NT2/D1 (cell line): ENCODE data around the gene SMIM22.

Experiments used
- DNase-seq: peaks from one replicate; pipeline ENCODE4 v3.0.0-alpha.2; 2011; ENCODE audit warnings: low read depth, low spot score
- H3K27me3 ChIP-seq: 2 replicates; pipeline ENCODE4 v1.6.0; 2011; ENCODE audit warnings: mild to moderate bottlenecking; ENCODE audit not compliant: insufficient read length, insufficient read depth
- H3K36me3 ChIP-seq: 2 replicates; pipeline ENCODE4 v1.6.1; 2011; ENCODE audit warnings: mild to moderate bottlenecking, low read length, mixed read lengths; ENCODE audit not compliant: insufficient read depth, insufficient read length
- H3K4me1 ChIP-seq: 2 replicates; pipeline ENCODE4 v1.5.1; 2011; ENCODE audit not compliant: insufficient read depth, insufficient read length
- H3K4me3 ChIP-seq: 2 replicates; pipeline ENCODE4 v1.5.1; 2011; ENCODE audit warnings: low read depth; ENCODE audit not compliant: insufficient read length
- H3K9ac ChIP-seq: 2 replicates; pipeline ENCODE4 v1.6.0; 2011; ENCODE audit warnings: low read depth; ENCODE audit not compliant: insufficient read length
- H3K9me3 ChIP-seq: 2 replicates; pipeline ENCODE4 v1.5.1; 2011; ENCODE audit warnings: mild to moderate bottlenecking, low read length; ENCODE audit not compliant: insufficient read depth
- SUZ12 ChIP-seq: IDR thresholded peaks from 2 replicates; pipeline ENCODE4 v1.6.1; 2011; ENCODE audit not compliant: insufficient read length, insufficient read depth; ENCODE audit errors: extremely low read depth
- YY1 ChIP-seq: IDR thresholded peaks from 2 replicates; pipeline ENCODE4 v1.6.1; 2011; ENCODE audit not compliant: insufficient read length, insufficient read depth
- ZNF274 ChIP-seq: IDR thresholded peaks from 2 replicates; pipeline ENCODE4 v1.6.1; 2011; ENCODE audit warnings: mild to moderate bottlenecking, low read depth, low read length

SMIM22 gene

GRCh38 chr16:4752351-4753100 lies 42.6 kb upstream of the SMIM22 start:
- TF ChIP-seq ZNF274 (no peak), YY1 (no peak), SUZ12 (no peak)
- H3K4me1 ChIP-seq = no peaks in the 10 kb centered on the region
- DNase-seq = no peak
- peaks cover 77% of the 10 kb centered on the region for H3K36me3 ChIP-seq
- H3K4me3 ChIP-seq = no peak overlapping the region
- no peak overlapping the region for H3K9ac ChIP-seq
- H3K9me3 ChIP-seq = peaks cover 7% of the 10 kb centered on the region; the same call in 1 of the 2 replicates
- H3K27me3 ChIP-seq = no peaks in the 10 kb centered on the region

- Histone ChIP-seq H3K9ac (no peak overlapping the region), H3K9me3 (peaks cover 7% of the 10 kb centered on the region; the same call in 1 of the 2 replicates), H3K36me3 (peaks cover 83% of the 10 kb centered on the region), H3K4me3 (no peak overlapping the region), H3K27me3 (no peaks in the 10 kb centered on the region), H3K4me1 (no peaks in the 10 kb centered on the region)
- TF ChIP-seq ZNF274 = no peak
- no peak for TF ChIP-seq SUZ12
- TF ChIP-seq YY1 = no peak
- no peak for DNase-seq
Measured at GRCh38 chr16:4753227-4753626, 41.9 kb upstream of the SMIM22 start.

- Histone ChIP-seq H3K9me3 (peaks cover 7% of the 10 kb centered on the region; the same call in 1 of the 2 replicates), H3K9ac (no peak overlapping the region), H3K4me1 (no peaks in the 10 kb centered on the region), H3K36me3 (peaks cover 81% of the 10 kb centered on the region), H3K4me3 (no peak overlapping the region), H3K27me3 (no peaks in the 10 kb centered on the region)
- TF ChIP-seq SUZ12 = no peak
- TF ChIP-seq ZNF274 = no peak
- TF ChIP-seq YY1 = no peak
- no peak for DNase-seq
Measured at GRCh38 chr16:4754865-4755264, 40.3 kb upstream of the SMIM22 start.

- Histone ChIP-seq H3K4me3 (no peak overlapping the region), H3K4me1 (no peaks in the 10 kb centered on the region), H3K27me3 (no peaks in the 10 kb centered on the region), H3K36me3 (peaks cover 84% of the 10 kb centered on the region), H3K9ac (no peak overlapping the region), H3K9me3 (peaks cover 7% of the 10 kb centered on the region; the same call in 1 of the 2 replicates)
- TF ChIP-seq ZNF274 (no peak), YY1 (no peak), SUZ12 (no peak)
- DNase-seq = no peak
Measured at GRCh38 chr16:4755687-4756086, 39.5 kb upstream of the SMIM22 start.

GRCh38 chr16:4760221-4760910 lies 34.8 kb upstream of the SMIM22 start:
- no peak for DNase-seq
- no peak overlapping the region for H3K9ac ChIP-seq
- peaks cover 4% of the 10 kb centered on the region; the same call in 1 of the 2 replicates for H3K9me3 ChIP-seq
- no peaks in the 10 kb centered on the region for H3K27me3 ChIP-seq
- no peak overlapping the region for H3K4me3 ChIP-seq
- no peaks in the 10 kb centered on the region for H3K4me1 ChIP-seq
- TF ChIP-seq SUZ12 (no peak), YY1 (no peak), ZNF274 (no peak)
- H3K36me3 ChIP-seq = peaks cover 85% of the 10 kb centered on the region

- Histone ChIP-seq H3K36me3 (peaks cover 77% of the 10 kb centered on the region), H3K4me1 (peaks cover 8% of the 10 kb centered on the region), H3K9ac (no peak overlapping the region), H3K9me3 (no peaks in the 10 kb centered on the region), H3K27me3 (no peaks in the 10 kb centered on the region), H3K4me3 (no peak overlapping the region)
- no peak for TF ChIP-seq YY1
- TF ChIP-seq SUZ12 = no peak
- TF ChIP-seq ZNF274 = no peak
- DNase-seq = no peak
Measured at GRCh38 chr16:4762205-4762604, 33.0 kb upstream of the SMIM22 start.

GRCh38 chr16:4763791-4764190 lies 31.4 kb upstream of the SMIM22 start:
- TF ChIP-seq ZNF274 (no peak), YY1 (no peak)
- no peak overlapping the region for H3K4me3 ChIP-seq
- H3K36me3 ChIP-seq = peaks cover 64% of the 10 kb centered on the region
- DNase-seq = no peak
- H3K27me3 ChIP-seq = no peaks in the 10 kb centered on the region
- H3K9me3 ChIP-seq = no peaks in the 10 kb centered on the region
- H3K9ac ChIP-seq = peak overlapping the region; percentile 38
- H3K4me1 ChIP-seq = peaks cover 8% of the 10 kb centered on the region
